ENCODE results near the gene BBS9. TPM values are rescaled to one million over a fixed set of nuclear protein-coding genes. Genes with fewer than 3 reads are reported as not detected.

BBS9 gene
- total and polyA plus RNA-seq, 2 donors (not counting 3 experiments of a cell fraction or from before 2014, with no cell fraction given): 5.7 to 17.4 TPM

DNA sequence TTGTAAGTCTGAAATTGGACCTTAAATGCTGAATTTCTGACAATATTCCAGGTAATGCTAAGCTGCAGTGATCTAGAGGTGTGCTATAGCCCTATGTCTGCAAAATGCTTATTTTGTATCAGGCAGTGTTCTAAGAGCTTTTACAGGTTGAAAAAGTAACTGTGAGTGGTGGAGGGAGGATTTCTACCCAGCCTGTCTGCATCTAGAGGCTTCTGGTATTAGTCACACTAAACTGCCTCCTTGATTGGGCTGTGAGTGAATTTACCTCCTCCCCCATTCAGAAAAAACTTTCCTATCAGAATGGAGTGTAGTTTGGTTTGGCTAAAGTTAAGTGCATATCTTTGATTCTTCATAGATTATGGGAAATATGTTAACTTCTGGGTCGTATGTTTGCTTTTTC lies 56.8 kb downstream of the BBS9 start:
- Histone ChIP-seq H2AFZ (ENCODE audit: low read depth, low read length) (no peak overlapping the region), H3K9me3 (replicated peaks; ENCODE audit: control insufficient read depth, insufficient read depth, low read length) (no peaks in the 10 kb centered on the region), H3K36me3 (ENCODE audit: control insufficient read depth in 2 of 2, extremely low read depth in 1 of 2, insufficient read depth in 2 of 2, low read length in 2 of 2) (no peaks in the 10 kb centered on the region), H3K27me3 (ENCODE audit: control insufficient read depth in 2 of 2, insufficient read depth in 2 of 2, low read length in 2 of 2) (no peaks in the 10 kb centered on the region), H3K4me2 (ENCODE audit: insufficient read depth, low read length) (no peak overlapping the region), H3K9ac (replicated peaks; ENCODE audit: extremely low read depth, insufficient read depth, low read length) (no peak overlapping the region), H3K4me1 (ENCODE audit: control insufficient read depth, extremely low read depth, insufficient read depth, low read length) (no peaks in the 10 kb centered on the region), H3K4me3 (replicated peaks in 1 of 3; ENCODE audit: insufficient read depth in 1 of 3, low read depth in 1 of 3, low read length in 3 of 3) (no peak overlapping the region), H3K27ac (ENCODE audit: insufficient read depth, low read depth, low read length) (no peak overlapping the region), H3K79me2 (ENCODE audit: control insufficient read depth, insufficient read depth, low read length) (no peaks in the 10 kb centered on the region), H4K20me1 (replicated peaks; ENCODE audit: control insufficient read depth, extremely low read depth, insufficient read depth, low read length) (no peaks in the 10 kb centered on the region), H3K9me1 (replicated peaks; ENCODE audit: control insufficient read depth, extremely low read depth, insufficient read depth, low read length) (no peaks in the 10 kb centered on the region)
- ChIA-PET CTCF (interaction anchor here (1.0 to 7.3 kb wide), 8 partner anchors 10 to 1135 kb away, joined by 3 to 109 read pairs (median 6); no protein-coding TSS in a partner anchor), POLR2A (no interaction called here)
- DNase-seq (ENCODE audit: low read depth, low spot score): no peak
- no peak for FAIRE-seq
- dilution Hi-C loops (cut with MboI; ENCODE audit: extremely low pct_ligation_motif_present, low sequenced_read_pairs): no loop called here
- no TSS peak for BruUV-seq (replicated peaks)
- TF ChIP-seq CTCF (IDR thresholded peaks at IDR 0.05; ENCODE audit: extremely low read depth in 1 of 2, insufficient read depth in 1 of 2, low read depth in 1 of 2, low read length in 2 of 2) (no peak), MAX (IDR thresholded peaks at IDR 0.05; ENCODE audit: insufficient read depth, insufficient read length) (no peak), POLR2AphosphoS5 (IDR thresholded peaks at IDR 0.05; ENCODE audit: insufficient read depth, low read depth, low read length) (no peak), POLR2A (IDR thresholded peaks at IDR 0.05; ENCODE audit: low read depth, low read length) (no peak), GATA2 (IDR thresholded peaks at IDR 0.05; ENCODE audit: insufficient read depth, insufficient read length, low read depth, low read length) (no peak), MYC (IDR thresholded peaks at IDR 0.05; ENCODE audit: low read depth, low read length) (no peak), FOS (IDR thresholded peaks at IDR 0.05; ENCODE audit: borderline replicate concordance, insufficient read depth, low read length) (no peak), JUN (IDR thresholded peaks at IDR 0.05; ENCODE audit: borderline replicate concordance, insufficient read depth, insufficient read length, low read depth) (no peak), EZH2 (IDR thresholded peaks at IDR 0.05; ENCODE audit: borderline replicate concordance, low read depth, low read length, severe bottlenecking) (no peak)
- intact Hi-C loops (cut with micrococcal nuclease): loop anchor here (5.0 to 10.0 kb wide), 4 partner anchors 236 to 571 kb away; no protein-coding TSS in a partner anchor

All from endothelial cell of umbilical vein (primary cell).